Endothelial cell of umbilical vein (primary cell): ENCODE measurements around the gene NOX5. TPM values are rescaled to one million over a fixed set of nuclear protein-coding genes. Genes with fewer than 3 reads are reported as not detected.

Experiments
- BruUV-seq: library from RNA; stranded (reverse); fragments of 400-500 nt; replicated peaks from 2 replicates; lab custom pipeline; 2021; lab: Mats Ljungman, UMichigan
- CTCF ChIA-PET: fragments of 300-600, 350-600 bp; sonication (Branson Sonifier 250); formaldehyde crosslinking; loops from one replicate; lab custom pipeline; 2021; ENCODE audit warnings: antibody characterized with exemption, inconsistent platforms; lab: Charles Lee
- POLR2A ChIA-PET: fragments of 300-600, 350-600 bp; sonication (Branson Sonifier 250); formaldehyde crosslinking; loops from one replicate; lab custom pipeline; 2021; ENCODE audit warnings: antibody characterized with exemption, inconsistent platforms; lab: Charles Lee
- DNase-seq: peaks from one replicate; pipeline ENCODE4 v3.0.0-alpha.2; 2011; ENCODE audit warnings: low read depth, low spot score
- FAIRE-seq: peaks from 2 replicates; lab custom pipeline; 2011; peaks lifted over from hg19 to GRCh38; lab: Jason Lieb, UNC
- H2AFZ ChIP-seq: 2 replicates; pipeline ENCODE4 v1.6.0; 2012; ENCODE audit warnings: low read depth, low read length, control low read depth, inconsistent platforms
- H3K27ac ChIP-seq: 2 replicates; pipeline ENCODE4 v1.5.1; 2011; ENCODE audit warnings: low read depth, mild to moderate bottlenecking, control low read depth, low read length, moderate library complexity; ENCODE audit not compliant: insufficient read depth
- H3K27me3 ChIP-seq, 2 experiments: 2 replicates each; pipeline versions ENCODE4 v1.6.0 to v1.6.1; 2011; ENCODE audit warnings: low read length in 2 of 2, mixed read lengths in 1 of 2; ENCODE audit not compliant: control insufficient read depth in 2 of 2, insufficient read depth in 2 of 2
- H3K36me3 ChIP-seq, 2 experiments: 2 replicates in 1 of 2; 3 replicates in 1 of 2; pipeline ENCODE4 v1.5.1; 2011; ENCODE audit warnings: low read length in 2 of 2, mild to moderate bottlenecking in 1 of 2, moderate library complexity in 1 of 2; ENCODE audit not compliant: control insufficient read depth in 2 of 2, insufficient read depth in 2 of 2; ENCODE audit errors: extremely low read depth in 1 of 2
- H3K4me1 ChIP-seq: 3 replicates; pipeline ENCODE4 v1.5.1; 2011; ENCODE audit warnings: mild to moderate bottlenecking, low read length; ENCODE audit not compliant: control insufficient read depth, insufficient read depth; ENCODE audit errors: extremely low read depth
- H3K4me2 ChIP-seq: 2 replicates; pipeline ENCODE4 v1.6.1; 2011; ENCODE audit warnings: low read length, control low read depth, mixed read lengths; ENCODE audit not compliant: insufficient read depth
- H3K4me3 ChIP-seq, 3 experiments: fragments of 200-600 bp in 1 of 3; sonication (generic), shearing (Covaris generic) in 1 of 3; replicated peaks in 1 of 3; 2 replicates each; pipeline ENCODE4 v1.5.1; 2011 to 2016; ENCODE audit warnings: control low read depth in 3 of 3, low read length in 3 of 3, mild to moderate bottlenecking in 2 of 3, inconsistent platforms in 1 of 3, low read depth in 1 of 3, moderate library complexity in 1 of 3; ENCODE audit not compliant: insufficient read depth in 1 of 3
- H3K79me2 ChIP-seq: 2 replicates; pipeline ENCODE4 v1.6.0; 2012; ENCODE audit warnings: low read length, inconsistent platforms; ENCODE audit not compliant: control insufficient read depth, insufficient read depth
- H3K9ac ChIP-seq: replicated peaks from 2 replicates; pipeline ENCODE3; 2011; ENCODE audit warnings: low read length, control low read depth; ENCODE audit not compliant: insufficient read depth; ENCODE audit errors: extremely low read depth
- H3K9me1 ChIP-seq: replicated peaks from 3 replicates; pipeline ENCODE4 v1.6.0; 2011; ENCODE audit warnings: mild to moderate bottlenecking, low read length; ENCODE audit not compliant: control insufficient read depth, insufficient read depth; ENCODE audit errors: extremely low read depth
- H3K9me3 ChIP-seq: replicated peaks from 2 replicates; pipeline ENCODE4 v1.5.1; 2012; ENCODE audit warnings: low read length, inconsistent platforms; ENCODE audit not compliant: control insufficient read depth, insufficient read depth
- H4K20me1 ChIP-seq: replicated peaks from 2 replicates; pipeline ENCODE3; 2011; ENCODE audit warnings: mild to moderate bottlenecking, low read length; ENCODE audit not compliant: control insufficient read depth, insufficient read depth; ENCODE audit errors: extremely low read depth
- CTCF ChIP-seq, 2 donors: IDR thresholded peaks; 1 replicate in 1 of 2; 2 replicates in 1 of 2; pipeline ENCODE4 v1.5.1; 2011; ENCODE audit warnings: low read length in 2 of 2, mild to moderate bottlenecking in 2 of 2, moderate library complexity in 2 of 2, control low read depth in 1 of 2, inconsistent platforms in 1 of 2, low read depth in 1 of 2; ENCODE audit not compliant: insufficient read depth in 1 of 2; ENCODE audit errors: extremely low read depth in 1 of 2
- EZH2 ChIP-seq: IDR thresholded peaks from 2 replicates; pipeline ENCODE4 v1.6.1; 2012; ENCODE audit warnings: borderline replicate concordance, low read depth, mild to moderate bottlenecking, moderate library complexity, low read length, inconsistent platforms; ENCODE audit not compliant: severe bottlenecking
- FOS ChIP-seq: IDR thresholded peaks from 2 replicates; pipeline ENCODE4 v1.6.1; 2011; ENCODE audit warnings: mild to moderate bottlenecking, low read length, moderate library complexity, borderline replicate concordance; ENCODE audit not compliant: insufficient read depth
- GATA2 ChIP-seq: IDR thresholded peaks from 2 replicates; pipeline ENCODE4 v1.7.0; 2011; ENCODE audit warnings: low read depth, mild to moderate bottlenecking, moderate library complexity, mixed read lengths, low read length; ENCODE audit not compliant: insufficient read length, insufficient read depth
- JUN ChIP-seq: IDR thresholded peaks from 2 replicates; pipeline ENCODE4 v1.6.1; 2011; ENCODE audit warnings: borderline replicate concordance, low read depth; ENCODE audit not compliant: insufficient read length, insufficient read depth
- MYC ChIP-seq: IDR thresholded peaks from one replicate; pipeline ENCODE4 v1.6.1; 2011; ENCODE audit warnings: mild to moderate bottlenecking, low read depth, low read length
- POLR2A ChIP-seq: IDR thresholded peaks from 2 replicates; pipeline ENCODE4 v1.6.1; 2012; ENCODE audit warnings: low read depth, mild to moderate bottlenecking, control low read depth, low read length
- POLR2AphosphoS5 ChIP-seq: IDR thresholded peaks from 2 replicates; pipeline ENCODE4 v1.6.1; 2012; ENCODE audit warnings: low read depth, mild to moderate bottlenecking, control low read depth, low read length, moderate library complexity; ENCODE audit not compliant: insufficient read depth
- dilution Hi-C: fragments of 300-500 bp; cut with MboI; formaldehyde crosslinking; loops from one replicate; pipeline ENCODE4 v1.15.0; 2019; ENCODE audit warnings: low sequenced_read_pairs; ENCODE audit not compliant: extremely low pct_ligation_motif_present
- intact Hi-C: fragments of 100-400 bp; cut with micrococcal nuclease; formaldehyde crosslinking; loops from one replicate; pipeline ENCODE4 v1.10.0; 2022
- polyA plus RNA-seq, 4 experiments: library from polyadenylated mRNA; depleted of rRNA in 3 of 4; stranded (reverse) in 3 of 4; unstranded in 1 of 4; fragments of >200 nt; gene quantifications; 2 replicates each; pipeline versions ENCODE4 v1.2.1 to v1.2.3, GENCODE V29; 2011 to 2012; ENCODE audit warnings: missing spikeins in 1 of 4
- total RNA-seq: library from RNA; stranded (reverse); gene quantifications from 2 replicates; pipeline ENCODE4 v1.2.3, GENCODE V29; 2021
- TF ChIP-seq, protein P1 (sequence below): IDR thresholded peaks from 2 replicates; pipeline ENCODE4 v1.6.1; 2011; ENCODE audit not compliant: insufficient read depth, insufficient read length

Gene NOX5
- total and polyA plus RNA-seq, 2 donors (not counting 3 experiments of a cell fraction or from before 2014, with no cell fraction given), result 0.08 TPM; not detected in 1

- Histone ChIP-seq H3K79me2 (no peaks in the 10 kb centered on the region), H3K9me1 (no peaks in the 10 kb centered on the region), H3K4me1 (peaks cover 13% of the 10 kb centered on the region), H3K36me3 (no peaks in the 10 kb centered on the region), H2AFZ (no peak overlapping the region), H3K9ac (no peak overlapping the region), H3K9me3 (no peaks in the 10 kb centered on the region), H3K27ac (no peak overlapping the region), H4K20me1 (no peaks in the 10 kb centered on the region), H3K4me2 (no peak overlapping the region), H3K27me3 (peaks cover 0 to 3% of the 10 kb centered on the region in 2 experiments), H3K4me3 (no peak overlapping the region)
- dilution Hi-C loops, result no loop called here
- intact Hi-C loops, result no loop called here
- TF ChIP-seq, protein P1, sequence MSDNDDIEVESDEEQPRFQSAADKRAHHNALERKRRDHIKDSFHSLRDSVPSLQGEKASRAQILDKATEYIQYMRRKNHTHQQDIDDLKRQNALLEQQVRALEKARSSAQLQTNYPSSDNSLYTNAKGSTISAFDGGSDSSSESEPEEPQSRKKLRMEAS, result no peak
- TF ChIP-seq GATA2, result no peak
- no peak for TF ChIP-seq EZH2
- TF ChIP-seq MYC, result no peak
- TF ChIP-seq CTCF (IDR thresholded peaks at IDR 0.05; ENCODE audit: extremely low read depth in 1 of 2, insufficient read depth in 1 of 2, low read depth in 1 of 2, low read length in 2 of 2), result no peak
- no peak for TF ChIP-seq POLR2AphosphoS5
- no peak for TF ChIP-seq JUN
- no peak for TF ChIP-seq FOS
- TF ChIP-seq POLR2A, result no peak
- BruUV-seq, result no TSS peak
- FAIRE-seq (no peak), DNase-seq (no peak)
- CTCF ChIA-PET, result no interaction called here
- POLR2A ChIA-PET, result no interaction called here
Measured at GRCh38 chr15:69049976-69050375, 35.5 kb downstream of the NOX5 start.
